T-cell (primary cell): ENCODE data around the gene C2orf92. TPM values are rescaled to one million over a fixed set of nuclear protein-coding genes. Genes with fewer than 3 reads are reported as not detected.

ENCODE experiments used
- ATAC-seq, 4 experiments: fragments of 200-7000 bp in 3 of 4; fragments of 150-1000 bp in 1 of 4; cut with Tn5 transposase; replicated peaks in 1 of 4; 1 replicate in 3 of 4; 2 replicates in 1 of 4; pipeline ENCODE4 v1.10.0; 2021; ENCODE audit warnings: moderate library complexity in 3 of 4, mild to moderate bottlenecking in 2 of 4, moderate number of reproducible peaks in 1 of 4
- CTCF ChIA-PET, 2 donors: fragments of 300-600 bp; sonication (Branson Sonifier 250); formaldehyde crosslinking; loops; one replicate each; lab custom pipeline; 2022; ENCODE audit warnings: antibody characterized with exemption in 2 of 2; lab: Charles Lee
- POLR2A ChIA-PET, 2 donors: fragments of 300-600 bp; sonication (Branson Sonifier 250); formaldehyde crosslinking; loops; one replicate each; lab custom pipeline; 2022; ENCODE audit warnings: antibody characterized with exemption in 2 of 2; lab: Charles Lee
- DNase-seq, 35 experiments: peaks; one replicate each; pipeline versions ENCODE4 v3.0.0 to v3.0.0-alpha.2; 2013 to 2023
- H3K27ac ChIP-seq: one replicate; pipeline ENCODE4 v1.5.1; 2013; ENCODE audit warnings: low read length
- H3K27me3 ChIP-seq, 2 experiments: replicated peaks in 1 of 2; 1 replicate in 1 of 2; 2 replicates in 1 of 2; pipeline versions ENCODE4 v1.6.1 to v1.7.0; 2013; ENCODE audit warnings: low read length in 1 of 2, mixed read lengths in 1 of 2; ENCODE audit not compliant: control insufficient read depth in 2 of 2, insufficient read depth in 2 of 2; ENCODE audit errors: extremely low read depth in 1 of 2
- H3K36me3 ChIP-seq, 2 donors: 1 replicate in 1 of 2; 2 replicates in 1 of 2; pipeline versions ENCODE4 v1.6.1 to v1.7.0; 2013; ENCODE audit warnings: low read length in 1 of 2; ENCODE audit not compliant: control insufficient read depth in 2 of 2, insufficient read depth in 1 of 2; ENCODE audit errors: extremely low read depth in 1 of 2
- H3K4me1 ChIP-seq, 2 experiments: 1 replicate in 1 of 2; 2 replicates in 1 of 2; pipeline versions ENCODE4 v1.6.1 to v1.7.0; 2013; ENCODE audit warnings: low read length in 2 of 2, mixed read lengths in 1 of 2; ENCODE audit not compliant: insufficient read depth in 2 of 2, control insufficient read depth in 1 of 2; ENCODE audit errors: extremely low read depth in 1 of 2
- H3K4me3 ChIP-seq, 2 donors: 1 replicate in 1 of 2; 2 replicates in 1 of 2; pipeline versions ENCODE4 v1.5.1 to v1.7.0; 2013; ENCODE audit warnings: mild to moderate bottlenecking in 2 of 2, low read length in 1 of 2, moderate library complexity in 1 of 2; ENCODE audit not compliant: control insufficient read depth in 1 of 2; ENCODE audit errors: extremely low read depth in 1 of 2
- H3K9me3 ChIP-seq: 2 replicates; pipeline ENCODE4 v1.7.0; 2013
- H3K27ac Mint-ChIP-seq, 2 donors: one replicate each; pipeline ENCODE4 v1.8.0; 2020 to 2021; ENCODE audit warnings: mild to moderate bottlenecking in 2 of 2, mixed read lengths in 2 of 2
- H3K27me3 Mint-ChIP-seq, 2 donors: one replicate each; pipeline ENCODE4 v1.8.0; 2021 to 2022; ENCODE audit warnings: mixed read lengths in 2 of 2
- H3K36me3 Mint-ChIP-seq: one replicate; pipeline ENCODE4 v1.8.0; 2021; ENCODE audit warnings: mixed read lengths
- H3K4me1 Mint-ChIP-seq, 3 donors: one replicate each; pipeline ENCODE4 v1.8.0; 2020 to 2022; ENCODE audit warnings: mixed read lengths in 3 of 3, mild to moderate bottlenecking in 1 of 3
- H3K4me3 Mint-ChIP-seq, 3 donors: one replicate each; pipeline ENCODE4 v1.8.0; 2020 to 2022; ENCODE audit warnings: mild to moderate bottlenecking in 3 of 3, mixed read lengths in 3 of 3, moderate library complexity in 3 of 3
- H3K9me3 Mint-ChIP-seq, 3 donors: one replicate each; pipeline ENCODE4 v1.8.0; 2020 to 2022; ENCODE audit warnings: mixed read lengths in 3 of 3
- WGBS: methylation state at CpG from one replicate; pipeline ENCODE4 v1.1.5; 2013; ENCODE audit warnings: missing lambda C conversion rate; ENCODE audit not compliant: insufficient coverage; 5-methylcytosine and 5-hydroxymethylcytosine counted together
- total RNA-seq, 35 experiments: library from RNA in 6 of 35; stranded (reverse) in 6 of 35; fragments of 120-200 nt in 1 of 35; gene quantifications; one replicate each; pipeline versions ENCODE4 v1.2.1 to v1.2.4 and lab custom pipeline; 2013 to 2026

Gene C2orf92
- total RNA-seq, 5 donors from 2014 or later (not counting 1 experiment from before 2014, with no cell fraction given), result 15.3 to 24.1 (median 16.6) TPM

- peaks cover 20 to 33% (median 24%) of the 10 kb centered on the region in 3 donors for H3K4me1 Mint-ChIP-seq
- no peaks in the 10 kb centered on the region for H3K27me3 ChIP-seq
- H3K9me3 Mint-ChIP-seq, result no peaks in the 10 kb centered on the region
- ChIA-PET CTCF (interaction anchor here in 1 of 2 donors (0.9 to 4.2 kb wide), 7 partner anchors 16 to 55 kb away, joined by 3 to 38 read pairs (median 6); partner anchors contain the start of gene ACTR1B), POLR2A (interaction anchor here (0.5 to 2.6 kb wide), 4 partner anchors 10 to 19 kb away, joined by 3 to 45 read pairs (median 4); partner anchors contain the start of gene ACTR1B (in 2 of the 2))
- H3K36me3 ChIP-seq, result peaks cover 8 to 27% of the 10 kb centered on the region in 2 donors
- H3K9me3 ChIP-seq, result no peaks in the 10 kb centered on the region
- peak; percentile 39 to 54 (median 48) for ATAC-seq
- WGBS, result 11% methylated on average over 18 of the region's 19 CpGs
- H3K27ac Mint-ChIP-seq, result peak overlapping the region; percentile 98
- peak overlapping the region; percentile 81 to 93 for H3K4me3 ChIP-seq
- no peaks in the 10 kb centered on the region for H3K27me3 Mint-ChIP-seq
- peaks cover 26% of the 10 kb centered on the region for H3K36me3 Mint-ChIP-seq
- peak overlapping the region; percentile 90 to 93 (median 93) for H3K4me3 Mint-ChIP-seq
- peak in 1 of 35 experiments; percentile 41 for DNase-seq
- peak overlapping the region; percentile 76 for H3K27ac ChIP-seq
- peaks cover 5 to 24% of the 10 kb centered on the region in 2 experiments for H3K4me1 ChIP-seq
Measured at GRCh38 chr2:97645112-97645694, 24.3 kb upstream of the C2orf92 start.

- H3K4me3 ChIP-seq, result peak within 1 kb of the TSS; percentile 81 to 93
- ATAC-seq (peak; percentile 96 to 99 (median 98)), DNase-seq (peak; percentile 94 to 99 (median 98))
- Mint-ChIP-seq H3K27me3 (no peaks in the 10 kb centered on the region), H3K4me1 (peaks cover 20 to 33% (median 24%) of the 10 kb centered on the region in 3 donors), H3K36me3 (peaks cover 26% of the 10 kb centered on the region), H3K9me3 (no peaks in the 10 kb centered on the region), H3K4me3 (peak within 1 kb of the TSS; percentile 90 to 93 (median 93)), H3K27ac (peak within 1 kb of the TSS; percentile 98)
- H3K4me1 ChIP-seq, result peaks cover 5 to 24% of the 10 kb centered on the region in 2 experiments
- ChIA-PET POLR2A (interaction anchor here (0.9 to 2.6 kb wide), 5 partner anchors 11 to 18 kb away, joined by 3 to 45 read pairs (median 3); partner anchors contain the start of gene ACTR1B (in 2 of the 2)), CTCF (interaction anchor here (0.6 to 4.2 kb wide), 12 partner anchors 15 to 1146 kb away, joined by 3 to 38 read pairs (median 4); partner anchors contain the start of genes ACTR1B (in 1 of the 2) and ZAP70 (in 1 of the 2))
- under 1% methylated on average over 56 of the region's 63 CpGs for WGBS
- H3K27ac ChIP-seq, result peak within 1 kb of the TSS; percentile 76
- no peaks in the 10 kb centered on the region for H3K27me3 ChIP-seq
- no peaks in the 10 kb centered on the region for H3K9me3 ChIP-seq
- H3K36me3 ChIP-seq, result peaks cover 8 to 27% of the 10 kb centered on the region in 2 donors
Measured at GRCh38 chr2:97645695-97646629, 23.6 kb upstream of the C2orf92 start, which contains the start of gene COX5B. COX5B (plus strand) TSS chr2:97646062; CDS start chr2:97646087, 25 bp downstream.

GRCh38 chr2:97646977-97647376 is 22.5 kb upstream of the C2orf92 start:
- no peaks in the 10 kb centered on the region for H3K9me3 Mint-ChIP-seq
- CTCF ChIA-PET, result interaction anchor here (1.2 to 4.2 kb wide), 3 partner anchors 17 to 53 kb away, joined by 3 to 38 read pairs (median 3); partner anchors contain the start of gene ACTR1B (in 1 of the 2)
- Histone ChIP-seq H3K4me1 (peaks cover 5 to 24% of the 10 kb centered on the region in 2 experiments), H3K9me3 (no peaks in the 10 kb centered on the region), H3K27me3 (no peaks in the 10 kb centered on the region), H3K4me3 (peak overlapping the region; percentile 81 to 93), H3K27ac (peak overlapping the region; percentile 10), H3K36me3 (peaks cover 8 to 27% of the 10 kb centered on the region in 2 donors)
- peaks cover 20 to 33% (median 24%) of the 10 kb centered on the region in 3 donors for H3K4me1 Mint-ChIP-seq
- POLR2A ChIA-PET, result interaction anchor here (1.2 to 2.6 kb wide), 3 partner anchors 10 to 16 kb away, joined by 3 to 45 read pairs (median 3); partner anchors contain the start of gene ACTR1B (in 1 of the 2)
- ATAC-seq, result no peak
- no peaks in the 10 kb centered on the region for H3K27me3 Mint-ChIP-seq
- H3K4me3 Mint-ChIP-seq, result peak overlapping the region; percentile 90 to 93 (median 93)
- 88% methylated on average over 3 of the region's 4 CpGs for WGBS
- peak overlapping the region; percentile 86 to 98 for H3K27ac Mint-ChIP-seq
- H3K36me3 Mint-ChIP-seq, result peaks cover 28% of the 10 kb centered on the region
- DNase-seq, result peak in 1 of 35 experiments; percentile 8

- Histone ChIP-seq H3K9me3 (no peaks in the 10 kb centered on the region), H3K27me3 (no peaks in the 10 kb centered on the region), H3K36me3 (peaks cover 9 to 29% of the 10 kb centered on the region in 2 donors), H3K4me1 (peaks cover 5 to 14% of the 10 kb centered on the region in 2 experiments), H3K4me3 (no peak overlapping the region), H3K27ac (no peak overlapping the region)
- ATAC-seq (no peak), DNase-seq (no peak)
- Mint-ChIP-seq H3K9me3 (no peaks in the 10 kb centered on the region), H3K4me3 (no peak overlapping the region), H3K27ac (peak overlapping the region in 1 of 2 donors; percentile 57), H3K27me3 (no peaks in the 10 kb centered on the region), H3K4me1 (peaks cover 12 to 23% (median 15%) of the 10 kb centered on the region in 3 donors), H3K36me3 (peaks cover 38% of the 10 kb centered on the region)
- POLR2A ChIA-PET, result interaction anchor here in 1 of 2 donors (1.0 kb wide), 1 partner anchor 11 kb away, joined by 4 read pairs; no protein-coding TSS in a partner anchor
- WGBS, result 77% methylated on average over 2 of the region's 4 CpGs
- CTCF ChIA-PET, result interaction anchor here (0.5 to 1.9 kb wide), 4 partner anchors 10 to 783 kb away, joined by 4 to 10 read pairs (median 5); no protein-coding TSS in a partner anchor
Measured at GRCh38 chr2:97651114-97651513, 18.4 kb upstream of the C2orf92 start.

GRCh38 chr2:97653473-97653872 is 16.0 kb upstream of the C2orf92 start:
- ATAC-seq (no peak), DNase-seq (no peak)
- Histone ChIP-seq H3K36me3 (peaks cover 23 to 39% of the 10 kb centered on the region in 2 donors), H3K27ac (no peak overlapping the region), H3K4me1 (no peaks in the 10 kb centered on the region), H3K9me3 (no peaks in the 10 kb centered on the region), H3K27me3 (no peaks in the 10 kb centered on the region), H3K4me3 (no peak overlapping the region)
- Mint-ChIP-seq H3K27me3 (no peaks in the 10 kb centered on the region), H3K36me3 (peaks cover 33% of the 10 kb centered on the region), H3K4me1 (peaks cover under 1 to 11% (median under 1%) of the 10 kb centered on the region in 3 donors), H3K4me3 (no peak overlapping the region), H3K27ac (no peak overlapping the region), H3K9me3 (no peaks in the 10 kb centered on the region)
- POLR2A ChIA-PET, result no interaction called here
- WGBS, result 100% methylated on average over 2 of the region's 2 CpGs
- CTCF ChIA-PET, result interaction anchor here in 1 of 2 donors (0.7 kb wide), 1 partner anchor 9 kb away, joined by 3 read pairs; no protein-coding TSS in a partner anchor
